SHP77 (cell line): ENCODE results near the gene GCLC.
"Not testable (repeated sequence)": the region's sequence is repeated elsewhere in the genome, so short reads cannot be mapped to it uniquely, and the experiment has no call there.

Source experiments
- DNase-seq, 2 experiments: peaks; one replicate each; lab custom pipeline; 2025; lab: John Stamatoyannopoulos, UW

The GCLC gene

DNA sequence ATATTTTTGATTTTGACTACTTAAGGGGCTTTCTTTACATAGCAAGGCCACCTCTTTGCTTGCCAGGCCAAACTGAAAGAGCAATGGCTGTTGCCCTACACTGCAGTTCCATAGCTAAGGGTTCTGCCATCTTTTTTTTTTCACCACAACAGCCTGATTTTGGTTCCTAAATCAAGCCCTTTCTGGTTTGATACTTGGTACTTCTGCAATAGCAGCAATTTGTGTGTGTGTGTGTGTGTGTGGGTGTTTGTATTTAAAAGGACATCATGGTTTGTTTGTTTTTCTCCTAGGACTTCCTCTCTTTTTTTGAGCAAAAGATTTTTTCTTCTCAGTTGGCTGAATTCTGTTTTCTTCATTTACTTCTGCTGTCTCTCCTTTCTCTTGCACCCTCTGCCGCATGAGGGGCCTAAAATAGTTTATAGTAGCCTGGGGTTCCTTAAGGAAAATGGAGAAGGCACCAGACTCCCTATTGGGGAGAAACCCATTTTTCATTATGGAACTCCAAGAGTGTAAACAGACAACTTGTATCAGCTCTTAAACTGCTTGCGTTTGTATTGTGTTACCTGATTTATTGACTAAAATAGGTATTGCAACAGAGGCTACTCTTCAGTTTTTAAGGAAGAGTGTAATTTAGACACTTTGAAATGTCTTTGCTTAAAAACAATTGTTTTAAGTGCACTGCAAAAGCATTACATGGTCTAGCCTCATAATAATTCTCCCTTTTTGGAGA lies 12.2 kb upstream of the GCLC start:
- DNase-seq, result no peak

DNA sequence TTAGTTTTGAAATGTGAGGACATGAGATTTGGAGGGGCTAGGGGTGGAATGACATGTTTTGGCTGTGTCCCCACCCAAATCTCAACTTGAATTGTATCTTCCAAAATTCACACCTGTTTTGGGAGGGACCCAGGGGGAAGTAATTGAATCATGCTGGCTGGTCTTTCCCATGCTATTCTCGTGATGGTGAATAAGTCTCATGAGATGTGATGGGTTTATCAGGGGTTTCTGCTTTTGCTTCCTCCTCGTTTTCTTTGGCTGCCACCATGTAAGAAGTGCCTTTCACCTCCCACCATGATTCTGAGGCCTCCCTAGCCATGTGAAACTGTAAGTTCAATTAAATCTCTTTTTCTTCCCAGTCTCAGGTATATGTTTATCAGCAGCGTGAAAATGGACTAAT lies 8.7 kb upstream of the GCLC start:
- not testable (repeated sequence) for DNase-seq

DNA sequence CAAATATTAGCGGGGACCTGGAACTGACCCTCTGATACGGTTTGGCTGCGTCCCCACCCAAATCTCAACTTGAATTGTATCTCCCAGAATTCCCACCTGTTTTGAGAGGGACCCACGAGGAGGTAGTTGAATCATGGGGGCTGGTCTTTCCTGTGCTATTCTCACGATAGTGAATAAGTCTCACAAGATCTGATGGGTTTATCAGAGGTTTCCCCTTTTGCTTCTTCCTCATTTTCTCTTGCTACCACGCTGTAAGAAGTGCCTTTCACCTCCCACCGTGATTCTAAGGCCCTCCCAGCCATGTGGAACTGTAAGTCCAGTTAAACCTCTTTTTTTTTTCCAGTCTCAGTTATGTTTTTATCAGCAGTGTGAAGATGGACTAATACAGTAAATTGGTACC lies 6.8 kb upstream of the GCLC start:
- not testable (repeated sequence) for DNase-seq

DNA sequence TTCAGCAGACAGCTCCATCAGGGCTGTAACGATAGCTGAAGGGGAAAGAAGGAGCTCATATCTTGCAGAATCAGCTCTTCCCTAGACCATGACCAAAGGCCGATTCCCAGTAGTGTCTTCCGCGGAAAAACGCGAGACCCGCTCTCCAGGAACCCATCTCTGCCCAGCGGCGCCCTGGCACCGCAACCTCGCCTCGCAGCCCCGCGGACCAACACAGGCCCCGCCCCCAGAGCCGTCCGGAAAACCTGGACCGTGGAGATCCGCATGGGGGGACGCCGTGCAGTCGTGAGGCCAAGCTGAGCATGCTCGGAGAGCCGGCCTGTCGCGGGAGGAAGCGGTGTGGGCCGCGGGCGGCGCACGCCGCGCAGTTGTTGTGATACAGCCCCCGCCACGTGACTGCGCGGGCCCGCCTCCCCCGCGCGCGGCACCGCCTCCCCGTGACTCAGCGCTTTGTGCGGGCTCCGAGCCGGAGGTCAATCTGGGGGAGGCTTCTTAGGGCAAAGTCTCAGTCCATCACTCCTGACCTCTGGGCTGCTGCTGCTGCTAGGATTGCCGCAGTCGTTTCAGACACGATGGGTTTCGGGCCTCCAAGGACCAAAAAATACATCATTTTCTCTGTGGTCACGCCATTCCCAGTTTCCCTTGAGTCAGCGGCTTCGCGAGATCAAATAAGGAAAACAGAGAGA lies 3.1 kb upstream of the GCLC start:
- DNase-seq, result peak; percentile 95 to 97

DNA sequence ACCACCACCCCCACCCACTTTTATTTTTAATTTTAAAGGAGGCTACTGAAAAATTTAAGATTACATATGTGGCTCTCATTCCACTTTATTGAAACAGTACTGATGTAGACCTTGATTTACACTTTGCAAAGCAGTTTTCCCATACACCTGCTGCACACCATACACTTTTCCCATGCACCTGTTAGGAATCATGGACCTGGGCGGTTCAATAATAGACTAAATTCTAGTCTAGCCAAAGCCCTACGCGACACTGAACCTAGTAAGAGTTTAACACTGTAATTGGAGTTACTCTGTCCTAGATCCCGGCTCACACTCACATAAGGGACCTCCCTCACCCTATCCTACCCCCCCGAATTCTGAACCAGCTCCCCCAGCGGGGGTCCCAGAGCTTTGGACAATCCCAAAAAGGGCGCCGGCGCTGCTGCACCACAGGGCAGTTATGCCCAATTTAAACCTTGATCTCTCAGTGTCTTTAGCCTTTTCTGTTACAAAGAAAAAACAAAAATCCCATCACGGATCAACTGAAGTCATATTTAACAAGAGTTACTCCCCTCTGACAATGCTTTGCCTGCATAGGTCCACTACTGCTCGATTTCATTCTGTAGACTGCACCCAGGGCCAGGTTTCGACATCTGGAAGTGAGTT lies 2.4 kb upstream of the GCLC start:
- DNase-seq, result peak in 1 of 2 experiments; percentile 5

DNA sequence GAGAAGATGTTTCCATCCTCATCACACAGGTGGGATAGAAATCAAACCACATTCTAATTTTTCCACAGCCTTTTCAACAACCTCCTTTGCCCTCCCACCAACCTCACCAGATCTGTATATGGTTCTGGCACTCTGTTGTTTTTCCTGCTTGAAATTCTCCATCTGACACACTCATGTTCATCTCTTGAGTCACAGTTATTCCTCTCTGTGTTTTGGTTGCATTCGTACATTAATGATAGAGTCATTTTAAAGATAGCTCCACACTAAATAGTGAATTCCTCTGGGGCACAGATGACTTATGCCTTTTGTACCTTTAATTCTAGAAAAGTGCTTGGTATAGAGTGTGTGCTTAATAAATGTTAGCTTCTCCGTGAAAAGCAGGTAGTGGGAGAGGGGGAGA lies 1.4 kb upstream of the GCLC start:
- DNase-seq, result no peak

DNA sequence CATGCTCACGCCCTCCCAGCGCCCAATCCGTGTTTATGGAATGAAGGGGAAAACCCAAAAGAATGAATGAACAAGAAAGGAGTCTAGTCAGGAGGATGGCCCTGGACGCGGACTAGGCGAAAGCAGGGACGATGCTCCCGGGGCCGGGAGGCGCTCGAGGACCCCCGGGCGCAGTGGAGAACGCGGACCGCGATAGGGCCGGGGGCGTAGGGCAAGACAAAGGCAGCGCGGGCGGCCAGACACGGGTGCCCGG lies 758 bp downstream of the GCLC start:
- DNase-seq, result no peak

DNA sequence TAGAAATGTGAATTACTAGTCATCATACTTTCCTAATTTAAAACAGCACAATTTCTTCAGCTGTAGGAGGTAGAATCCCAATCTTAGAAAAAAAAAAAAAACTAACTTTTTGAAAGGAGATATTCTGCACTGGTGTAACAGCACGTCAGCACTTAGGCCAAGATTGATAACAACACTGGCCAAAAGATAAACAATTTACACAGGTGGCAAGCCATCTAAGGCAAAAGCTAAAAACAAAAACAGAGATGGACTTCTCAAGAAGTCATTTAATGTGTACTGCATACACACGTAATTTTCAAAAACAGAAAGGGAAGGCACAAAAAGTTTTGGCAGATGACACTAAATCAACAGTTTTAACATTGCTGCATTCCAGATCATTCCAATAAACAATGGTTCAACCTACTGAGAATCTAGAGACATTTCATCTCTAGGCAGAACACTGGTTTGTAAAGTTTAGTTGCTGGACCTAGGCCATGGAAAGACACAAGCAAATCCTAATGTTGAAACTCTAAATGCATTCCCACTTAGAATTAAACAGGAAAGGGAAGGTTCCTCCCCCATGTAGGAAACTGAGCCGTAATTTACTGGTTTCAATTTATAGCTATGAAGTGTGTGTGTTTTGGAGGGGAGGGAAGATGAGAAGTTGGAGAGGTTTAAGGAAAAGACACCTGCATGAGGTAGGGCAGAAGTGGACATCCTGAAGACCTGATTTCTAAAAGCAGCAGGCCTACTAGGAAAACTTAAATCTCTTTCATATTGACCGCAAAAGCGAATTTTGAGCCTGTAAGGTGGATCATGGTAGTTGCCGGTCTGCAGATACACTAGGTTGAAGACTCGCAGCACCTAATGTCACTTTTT lies 1.3 kb downstream of the GCLC start:
- DNase-seq, result no peak

DNA sequence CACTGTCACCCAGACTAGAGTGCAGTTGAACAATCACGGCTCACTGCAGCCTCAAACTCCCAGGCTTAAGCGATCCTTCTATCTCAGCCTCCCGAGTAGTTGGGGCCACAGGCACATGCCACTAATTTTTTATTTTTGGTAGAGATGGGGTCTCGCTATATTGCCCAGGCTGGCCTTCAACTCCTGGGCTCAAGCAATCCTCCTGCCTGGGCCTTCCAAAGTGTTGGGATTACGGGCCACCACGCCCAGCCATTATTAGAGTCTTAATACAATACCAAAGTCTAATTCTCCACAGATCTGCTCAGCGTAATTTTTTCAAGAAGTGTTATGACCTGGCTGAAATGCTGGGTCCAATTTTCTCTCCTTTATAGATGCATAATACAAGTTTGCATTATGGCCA lies 3.0 kb downstream of the GCLC start:
- DNase-seq, result no peak

DNA sequence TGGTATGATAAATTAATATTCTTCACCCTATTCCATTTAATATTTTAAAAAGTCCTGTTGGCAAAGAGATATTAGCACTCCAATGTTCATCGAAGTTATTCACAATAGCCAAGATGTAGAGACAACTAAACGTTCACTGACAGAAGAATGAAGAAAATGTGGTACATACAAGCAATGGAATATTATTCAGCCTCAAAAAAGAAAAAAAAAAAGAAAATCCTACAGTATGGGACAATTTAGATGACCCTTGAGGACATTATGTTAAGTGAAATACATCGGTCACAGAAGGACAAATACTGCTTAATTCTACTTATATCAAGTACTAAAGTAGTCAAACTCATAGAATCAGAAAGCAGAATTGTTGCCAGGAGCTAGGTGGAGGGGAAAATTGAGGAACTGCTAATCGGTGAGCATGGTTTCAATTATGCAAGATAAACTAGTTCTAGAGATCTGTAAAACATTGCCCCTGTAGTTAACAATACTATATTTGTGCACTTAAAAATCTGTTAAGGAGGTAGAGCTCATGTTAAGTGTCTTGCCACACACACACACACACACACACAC lies 4.7 kb downstream of the GCLC start:
- no peak for DNase-seq

DNA sequence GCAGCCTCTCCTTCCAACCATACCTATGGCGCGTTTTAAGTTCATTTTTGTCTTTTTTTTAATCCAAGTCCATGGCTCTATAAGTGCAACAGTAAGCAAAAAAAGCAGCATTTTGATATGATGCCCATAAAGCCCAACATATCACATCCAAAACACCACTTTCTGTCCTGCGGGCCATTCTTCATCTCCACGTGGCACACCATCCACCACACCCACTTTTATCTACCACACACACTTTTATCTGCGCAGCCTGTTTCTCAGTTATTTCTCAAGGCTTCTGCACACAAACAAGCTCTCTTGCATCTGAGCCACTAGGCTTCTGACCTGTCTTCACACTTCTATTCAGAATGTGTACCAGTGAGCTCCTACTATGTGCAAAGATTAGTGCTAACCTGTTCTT lies 5.3 kb downstream of the GCLC start:
- no peak for DNase-seq

DNA sequence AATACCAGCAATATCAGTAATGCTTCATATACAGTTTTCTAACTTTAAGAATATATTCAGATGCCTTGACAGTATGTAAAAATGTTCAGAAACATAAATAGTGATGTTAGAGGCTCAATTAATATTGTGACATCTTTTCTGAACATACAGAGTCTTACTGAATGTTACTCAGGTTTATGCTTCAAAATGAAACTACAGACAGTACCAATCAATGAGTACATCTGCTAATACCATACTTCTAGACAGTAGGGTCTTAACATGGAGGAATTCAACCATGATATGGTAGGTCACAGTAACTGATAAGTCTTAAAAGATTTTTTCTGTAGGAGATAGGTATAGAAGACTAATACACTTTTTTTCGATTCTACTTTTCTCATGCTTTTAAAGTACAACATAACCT lies 8.3 kb downstream of the GCLC start:
- DNase-seq, result no peak

DNA sequence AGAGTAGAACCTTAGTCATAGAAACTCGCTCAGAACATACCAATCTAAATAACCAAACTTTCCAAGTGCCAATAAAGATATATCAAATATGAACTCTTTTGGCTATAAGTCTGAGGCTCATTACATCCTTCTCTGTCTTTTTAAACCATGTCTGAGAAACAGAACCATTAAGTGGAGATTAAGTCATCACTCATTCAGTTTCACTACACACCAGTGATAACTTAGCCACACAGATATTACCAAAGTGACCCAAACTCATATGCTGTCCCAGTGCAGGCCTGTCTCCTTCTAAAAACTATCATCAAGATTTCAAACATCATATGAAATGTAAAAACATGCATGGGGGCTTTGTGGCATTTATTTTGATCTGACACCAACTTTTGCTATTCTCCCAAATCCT lies 12.0 kb downstream of the GCLC start:
- no peak for DNase-seq

DNA sequence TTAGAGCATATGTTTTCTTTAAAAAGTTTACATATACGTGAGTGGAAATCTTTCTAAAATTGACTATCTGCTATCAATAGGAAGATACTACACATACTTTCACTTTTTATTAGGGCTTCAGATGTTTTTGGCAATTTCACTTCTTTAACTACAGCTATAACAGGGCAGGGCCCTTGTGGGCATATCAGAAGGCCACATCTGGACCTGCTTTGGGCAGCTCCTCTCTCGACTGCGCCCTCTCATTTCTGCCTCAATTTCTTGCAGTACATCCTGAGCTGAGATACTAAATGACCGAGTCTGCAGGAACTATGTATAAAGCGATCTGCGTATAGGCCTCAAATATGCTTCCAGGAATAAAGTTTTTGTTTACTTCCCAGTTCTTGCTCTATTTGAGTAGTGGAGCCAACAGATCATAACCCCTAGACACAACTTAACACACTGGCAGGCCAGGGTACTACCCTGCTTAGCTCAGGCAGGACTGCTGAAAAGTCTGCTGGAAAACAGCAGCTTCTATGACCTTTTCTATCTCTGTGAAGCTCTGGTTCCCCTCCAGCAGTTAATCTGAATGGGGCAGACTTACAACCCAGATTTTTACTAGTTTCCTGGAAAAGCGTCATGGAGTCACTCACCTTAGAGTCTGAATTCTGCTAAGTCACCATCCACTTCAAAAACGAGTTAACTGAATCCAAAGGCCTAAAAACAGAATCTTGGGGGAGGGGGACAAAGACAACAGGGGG lies 12.7 kb downstream of the GCLC start:
- DNase-seq, result no peak

DNA sequence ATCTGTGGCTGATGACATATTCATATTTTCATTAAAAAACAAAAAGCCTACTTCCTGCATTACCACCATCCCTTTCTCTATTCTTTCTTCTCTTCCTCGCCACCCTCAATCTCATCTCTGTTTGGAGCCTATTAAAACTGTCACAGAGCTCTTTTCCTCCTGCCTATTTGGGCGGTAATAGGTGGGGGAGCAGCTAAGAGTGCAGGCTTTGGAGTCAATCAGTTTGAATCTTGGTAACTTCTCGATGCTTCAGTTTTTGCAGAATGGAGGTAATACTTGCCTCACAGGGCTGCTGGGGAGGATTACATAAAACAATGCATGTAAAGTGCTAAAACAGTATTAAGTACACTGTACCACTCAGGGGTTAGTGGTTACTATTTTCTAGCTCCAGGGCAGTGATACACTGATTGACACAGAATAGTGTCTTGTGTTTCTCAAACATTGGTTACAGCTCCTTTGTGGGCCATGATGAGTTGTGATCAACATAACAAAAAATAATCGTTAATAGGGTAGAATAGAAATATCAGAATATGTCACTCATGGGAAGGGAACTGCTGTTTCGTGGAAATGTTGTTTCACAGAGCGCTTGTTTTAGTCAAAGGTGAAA lies 14.0 kb downstream of the GCLC start:
- DNase-seq, result no peak

DNA sequence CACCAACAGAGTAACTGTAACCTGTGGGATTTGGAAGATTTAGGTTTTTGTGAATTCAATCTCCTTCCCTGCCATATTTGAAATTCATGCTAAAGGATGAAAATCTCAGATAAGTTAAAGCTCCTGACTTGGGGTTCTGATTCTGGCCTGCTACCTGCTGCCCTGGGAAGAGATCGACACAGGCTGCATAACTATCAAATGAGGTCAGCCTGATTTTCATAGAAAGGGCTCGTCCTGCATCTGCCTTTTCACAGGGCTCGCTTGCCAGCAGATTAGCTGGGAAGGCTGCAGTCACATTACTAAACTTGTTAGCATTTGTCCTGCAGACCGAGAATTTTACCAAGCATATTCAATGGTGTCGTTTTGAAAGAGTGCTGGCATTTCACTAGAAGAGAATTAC lies 14.6 kb downstream of the GCLC start:
- no peak for DNase-seq

DNA sequence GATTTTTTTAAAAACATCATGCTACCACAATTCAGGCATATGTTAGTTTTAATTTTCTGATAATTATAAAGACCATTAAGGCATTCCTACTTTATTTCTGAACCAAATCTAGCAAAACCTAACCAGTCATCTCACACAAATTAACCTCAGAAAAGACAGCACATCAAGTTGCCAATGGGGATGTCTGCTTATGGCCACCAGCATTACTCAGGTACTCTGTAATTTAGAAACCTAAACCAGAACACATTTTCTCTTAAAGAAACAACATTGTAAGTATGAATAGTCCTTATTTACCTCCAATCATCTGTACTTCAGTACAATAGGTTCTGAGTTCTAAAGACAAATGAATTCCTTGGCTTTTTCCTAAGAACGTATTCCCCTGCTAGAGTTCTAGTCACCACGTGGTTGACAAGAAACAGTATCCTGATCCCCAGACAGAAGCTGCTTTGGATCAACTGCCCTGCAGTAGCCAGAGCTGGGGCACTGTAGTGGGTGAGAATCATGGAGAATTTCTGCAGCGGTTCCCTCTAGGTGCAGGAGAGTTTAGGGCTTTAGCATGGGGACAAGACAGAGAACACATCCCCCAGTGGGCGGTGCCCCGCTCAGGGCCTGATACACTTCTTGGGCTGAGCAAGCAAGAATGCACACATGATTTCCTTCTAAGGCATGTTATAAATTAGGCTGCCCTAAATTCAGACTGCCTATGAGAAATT lies 15.4 kb downstream of the GCLC start:
- DNase-seq, result no peak

DNA sequence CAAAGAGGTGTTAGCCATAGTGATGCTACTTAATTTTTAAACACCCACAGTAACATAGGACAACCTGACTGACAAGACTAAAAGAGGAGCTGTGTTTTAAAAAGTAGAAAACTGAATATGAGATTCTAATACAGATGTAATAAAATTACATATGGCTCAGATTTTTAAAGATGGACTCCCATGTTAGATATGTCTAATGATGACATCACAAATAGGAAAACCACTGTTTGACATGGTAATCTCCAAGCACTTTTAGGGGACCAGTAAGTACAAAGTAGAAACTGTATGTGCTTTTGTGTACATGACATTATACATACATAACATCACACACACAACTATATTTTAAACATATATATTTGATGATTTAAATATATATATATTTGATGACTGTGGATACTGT lies 16.8 kb downstream of the GCLC start:
- no peak for DNase-seq

DNA sequence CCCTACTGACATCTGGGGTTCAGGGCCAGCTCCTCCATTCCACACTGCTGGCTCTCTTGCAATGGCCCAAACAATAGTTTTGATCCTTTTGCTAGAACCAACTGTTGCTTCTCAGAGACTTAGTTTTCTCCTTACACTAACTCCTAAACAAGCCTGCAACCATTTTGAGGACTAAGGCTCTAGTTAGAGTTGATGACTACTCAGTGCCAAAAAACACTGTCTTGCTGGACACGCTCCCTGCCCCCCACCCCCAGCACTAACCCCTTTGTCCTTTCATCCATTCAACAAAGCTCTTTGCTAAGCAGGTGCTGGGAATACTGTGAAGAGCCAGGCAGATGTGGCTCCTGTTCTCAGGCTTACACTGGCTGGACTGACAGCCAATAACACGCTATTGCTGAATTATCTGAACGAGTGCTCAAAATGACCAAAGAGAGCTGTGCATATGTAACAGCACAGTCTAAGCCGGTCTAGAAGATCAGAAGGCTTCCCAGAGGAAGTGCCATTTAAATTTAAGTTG lies 17.6 kb downstream of the GCLC start:
- peak; percentile 65 to 72 for DNase-seq

DNA sequence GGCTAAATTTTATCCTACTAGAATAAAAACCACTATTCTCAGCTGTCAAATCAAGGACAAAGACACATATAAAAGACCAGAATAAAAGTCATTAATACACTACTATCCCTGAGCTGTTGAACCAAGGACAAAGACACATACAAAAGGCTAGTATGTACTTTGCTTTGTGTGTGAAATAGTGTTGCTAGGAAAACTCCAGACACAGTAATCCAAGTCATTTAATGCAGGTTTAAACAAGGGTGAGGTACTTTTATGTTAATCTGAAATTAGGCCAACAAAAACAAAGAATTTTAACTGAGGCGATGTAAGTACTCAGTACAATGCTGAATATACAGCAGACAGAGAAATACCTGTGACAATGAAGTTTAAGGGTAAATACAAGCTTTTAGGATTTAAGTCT lies 18.9 kb downstream of the GCLC start:
- DNase-seq, result no peak
